OCI-LY7 (cell line): ENCODE measurements around the gene NUB1.

Experiments
- CTCF ChIP-seq: fragments of 200-600 bp; sonication (generic); conservative IDR thresholded peaks from 2 replicates; pipeline ENCODE4 v1.5.1; 2014; ENCODE audit warnings: mild to moderate bottlenecking, antibody characterized with exemption, low read length, moderate library complexity, mixed read lengths
- EZH2phosphoT487 ChIP-seq: fragments of 200-600 bp; sonication (generic); IDR thresholded peaks from 2 replicates; pipeline ENCODE4 v1.6.1; 2018; ENCODE audit warnings: low read depth, borderline replicate concordance, mild to moderate bottlenecking, mixed run types, antibody characterized with exemption, low read length, moderate library complexity, mixed read lengths

- TF ChIP-seq CTCF = peak; percentile 52
- no peak for TF ChIP-seq EZH2phosphoT487
Observed at GRCh38 chr7:151342811-151343210, 1.2 kb downstream of the NUB1 start.
